MM.1S (cell line): ENCODE results near the gene HOXB6.

Experiments
- DNase-seq: peaks from one replicate; pipeline ENCODE4 v3.0.0-alpha.2; 2015
- H2AFZ ChIP-seq: fragments of 300-600 bp; sonication (generic); 2 replicates; pipeline ENCODE4 v1.6.0; 2016; ENCODE audit warnings: antibody characterized with exemption, low read length
- H3F3A ChIP-seq: fragments of 300-600 bp; sonication (generic); 2 replicates; pipeline ENCODE4 v1.6.1; 2016; ENCODE audit warnings: mild to moderate bottlenecking, antibody characterized with exemption, low read length, moderate library complexity, mixed read lengths; ENCODE audit not compliant: insufficient read depth
- H3K27ac ChIP-seq: fragments of 300-600 bp; sonication (generic); 2 replicates; pipeline ENCODE4 v1.5.1; 2016; ENCODE audit warnings: mild to moderate bottlenecking, low read length
- H3K27me3 ChIP-seq: fragments of 300-600 bp; sonication (generic); replicated peaks from 2 replicates; pipeline ENCODE4 v1.6.0; 2016; ENCODE audit warnings: low read length; ENCODE audit not compliant: insufficient read depth
- H3K36me3 ChIP-seq: fragments of 300-600 bp; sonication (generic); replicated peaks from 2 replicates; pipeline ENCODE4 v1.6.1; 2016; ENCODE audit warnings: mild to moderate bottlenecking, low read length, mixed read lengths; ENCODE audit not compliant: insufficient read depth
- H3K4me1 ChIP-seq: fragments of 300-600 bp; sonication (generic); 2 replicates; pipeline ENCODE4 v1.6.1; 2016; ENCODE audit warnings: low read length, mixed read lengths
- H3K4me2 ChIP-seq: fragments of 300-600 bp; sonication (generic); 2 replicates; pipeline ENCODE4 v1.6.0; 2016; ENCODE audit warnings: low read depth, low read length
- H3K4me3 ChIP-seq: fragments of 300-600 bp; sonication (generic); 2 replicates; pipeline ENCODE4 v1.5.1; 2016; ENCODE audit warnings: low read length, mixed read lengths
- H3K79me2 ChIP-seq: fragments of 300-600 bp; sonication (generic); 2 replicates; pipeline ENCODE4 v1.6.1; 2016; ENCODE audit warnings: mixed run types, low read length, mixed read lengths
- H3K9ac ChIP-seq: fragments of 300-600 bp; sonication (generic); 2 replicates; pipeline ENCODE4 v1.6.1; 2016; ENCODE audit warnings: low read length, mixed read lengths
- H3K9me2 ChIP-seq: fragments of 300-600 bp; sonication (generic); replicated peaks from 2 replicates; pipeline ENCODE4 v1.6.1; 2016; ENCODE audit warnings: mild to moderate bottlenecking, low read length, mixed read lengths; ENCODE audit not compliant: insufficient read depth
- H3K9me3 ChIP-seq: fragments of 300-600 bp; sonication (generic); replicated peaks from 2 replicates; pipeline ENCODE4 v1.6.1; 2016; ENCODE audit warnings: mild to moderate bottlenecking, low read length, mixed read lengths; ENCODE audit not compliant: insufficient read depth
- H4K20me1 ChIP-seq: fragments of 300-600 bp; sonication (generic); 2 replicates; pipeline ENCODE4 v1.6.1; 2016; ENCODE audit warnings: mild to moderate bottlenecking, low read length, moderate library complexity, mixed read lengths; ENCODE audit not compliant: insufficient read depth
- EZH2 ChIP-seq: fragments of 300-600 bp; sonication (generic); optimal IDR thresholded peaks from 2 replicates; pipeline ENCODE3; 2017; ENCODE audit warnings: low read depth, mild to moderate bottlenecking, antibody characterized with exemption, low read length, mixed read lengths
- EZH2phosphoT487 ChIP-seq: fragments of 300-600 bp; sonication (generic); IDR thresholded peaks from 2 replicates; pipeline ENCODE4 v1.6.1; 2018; ENCODE audit warnings: antibody characterized with exemption, low read length
- TF ChIP-seq, protein P1 (sequence below): fragments of 300-600 bp; sonication (generic); IDR thresholded peaks from 2 replicates; pipeline ENCODE4 v1.5.1; 2016; ENCODE audit warnings: antibody characterized with exemption, low read length, mixed read lengths

The HOXB6 gene

DNA sequence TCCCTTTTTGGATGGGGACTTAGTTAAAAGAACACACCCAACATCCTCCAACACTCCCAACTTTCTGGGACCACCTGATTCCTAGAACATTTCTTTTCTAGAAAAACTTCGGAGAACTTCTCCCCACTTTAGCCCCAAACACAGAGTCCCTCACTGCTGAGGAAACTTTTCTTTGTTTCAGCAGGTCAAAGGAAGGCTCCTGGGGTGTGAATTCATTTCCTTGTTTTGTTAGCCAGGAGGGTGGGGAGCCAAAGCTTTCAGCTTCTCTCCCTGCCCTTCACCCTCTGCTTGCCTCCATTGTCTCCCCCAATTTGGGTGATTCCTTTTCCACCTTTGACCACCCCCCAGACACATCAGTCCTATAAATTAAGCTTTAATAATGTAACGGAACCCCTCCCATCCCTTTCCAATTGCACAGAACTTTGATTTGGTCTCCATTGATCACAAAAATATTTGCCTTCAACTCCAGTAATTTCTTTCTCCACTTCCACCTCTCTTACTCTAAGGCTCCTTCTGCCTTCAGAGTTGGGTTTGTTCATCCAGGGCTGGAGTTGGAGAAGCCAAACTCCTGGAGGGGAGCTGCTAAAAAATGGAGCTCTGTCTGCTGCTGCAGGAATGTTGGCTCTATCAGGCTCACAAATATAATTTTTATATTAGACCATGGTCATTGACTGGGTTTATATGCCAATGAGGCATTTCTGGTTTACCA lies 37.0 kb downstream of the HOXB6 start:
- Histone ChIP-seq H3K36me3 (no peaks in the 10 kb centered on the region), H3K4me1 (no peaks in the 10 kb centered on the region), H3F3A (no peaks in the 10 kb centered on the region), H3K4me3 (no peak overlapping the region), H2AFZ (no peak overlapping the region), H3K27me3 (no peaks in the 10 kb centered on the region), H3K4me2 (no peak overlapping the region), H3K9me2 (no peaks in the 10 kb centered on the region), H4K20me1 (no peaks in the 10 kb centered on the region), H3K27ac (no peak overlapping the region), H3K9me3 (no peaks in the 10 kb centered on the region), H3K9ac (no peak overlapping the region), H3K79me2 (0 out of 2 replicates have a peak, but pooled peaks cover 3% of the 10 kb centered on the region)
- TF ChIP-seq, protein P1, sequence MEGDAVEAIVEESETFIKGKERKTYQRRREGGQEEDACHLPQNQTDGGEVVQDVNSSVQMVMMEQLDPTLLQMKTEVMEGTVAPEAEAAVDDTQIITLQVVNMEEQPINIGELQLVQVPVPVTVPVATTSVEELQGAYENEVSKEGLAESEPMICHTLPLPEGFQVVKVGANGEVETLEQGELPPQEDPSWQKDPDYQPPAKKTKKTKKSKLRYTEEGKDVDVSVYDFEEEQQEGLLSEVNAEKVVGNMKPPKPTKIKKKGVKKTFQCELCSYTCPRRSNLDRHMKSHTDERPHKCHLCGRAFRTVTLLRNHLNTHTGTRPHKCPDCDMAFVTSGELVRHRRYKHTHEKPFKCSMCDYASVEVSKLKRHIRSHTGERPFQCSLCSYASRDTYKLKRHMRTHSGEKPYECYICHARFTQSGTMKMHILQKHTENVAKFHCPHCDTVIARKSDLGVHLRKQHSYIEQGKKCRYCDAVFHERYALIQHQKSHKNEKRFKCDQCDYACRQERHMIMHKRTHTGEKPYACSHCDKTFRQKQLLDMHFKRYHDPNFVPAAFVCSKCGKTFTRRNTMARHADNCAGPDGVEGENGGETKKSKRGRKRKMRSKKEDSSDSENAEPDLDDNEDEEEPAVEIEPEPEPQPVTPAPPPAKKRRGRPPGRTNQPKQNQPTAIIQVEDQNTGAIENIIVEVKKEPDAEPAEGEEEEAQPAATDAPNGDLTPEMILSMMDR, result no peak
- TF ChIP-seq EZH2phosphoT487 (no peak), EZH2 (no peak)
- no peak for DNase-seq

DNA sequence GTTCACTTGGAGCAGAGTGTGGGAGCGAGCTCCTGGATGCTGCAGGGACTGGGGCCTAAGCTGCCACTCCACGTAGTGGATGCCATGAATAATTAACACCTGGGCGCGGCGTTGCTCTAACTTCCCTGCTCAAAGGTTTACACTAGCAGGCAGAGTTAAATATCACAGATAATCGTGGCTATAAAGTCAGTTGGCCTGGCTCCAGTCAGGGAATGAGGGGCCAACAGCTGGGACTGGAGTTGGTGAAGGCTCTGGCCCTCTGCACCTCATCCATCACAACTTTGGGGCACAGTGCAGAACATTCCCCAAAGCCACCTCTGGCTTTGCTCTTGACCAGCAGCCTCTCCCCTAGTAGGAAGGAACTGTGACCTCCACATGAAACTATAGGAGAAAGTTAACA lies 37.6 kb downstream of the HOXB6 start:
- Histone ChIP-seq H3K9me2 (no peaks in the 10 kb centered on the region), H3K4me3 (no peak overlapping the region), H4K20me1 (no peaks in the 10 kb centered on the region), H2AFZ (no peak overlapping the region), H3K36me3 (no peaks in the 10 kb centered on the region), H3K27me3 (no peaks in the 10 kb centered on the region), H3F3A (no peaks in the 10 kb centered on the region), H3K27ac (no peak overlapping the region), H3K9me3 (no peaks in the 10 kb centered on the region), H3K4me1 (no peaks in the 10 kb centered on the region), H3K79me2 (0 out of 2 replicates have a peak, but pooled peaks cover 3% of the 10 kb centered on the region), H3K4me2 (no peak overlapping the region), H3K9ac (no peak overlapping the region)
- no peak for DNase-seq
- TF ChIP-seq EZH2 (no peak), EZH2phosphoT487 (no peak)
- TF ChIP-seq, protein P1, result no peak

DNA sequence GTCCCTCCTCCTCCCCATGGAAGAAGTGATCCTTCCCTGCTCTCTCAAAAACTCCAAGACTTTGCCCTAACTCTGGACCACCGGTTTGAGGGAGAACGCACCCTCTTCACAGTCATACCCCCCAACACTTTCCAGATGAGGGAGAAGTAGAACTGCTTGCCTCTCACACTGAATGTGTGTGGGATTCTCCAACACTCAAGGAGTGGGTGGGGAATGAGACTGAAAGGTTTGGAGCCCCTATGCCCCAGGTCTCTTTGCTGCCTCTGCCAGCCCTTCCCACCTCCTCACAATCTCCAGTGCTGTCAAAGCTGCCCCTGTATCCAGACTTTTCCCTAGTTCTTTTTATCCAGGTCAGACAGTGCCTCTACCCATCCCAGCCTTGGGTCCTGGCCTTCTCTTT lies 38.1 kb downstream of the HOXB6 start:
- Histone ChIP-seq H3K36me3 (no peaks in the 10 kb centered on the region), H3K9ac (no peak overlapping the region)

More for the DNA sequence above, 38.1 kb downstream of the HOXB6 start:
- Histone ChIP-seq H3F3A (no peaks in the 10 kb centered on the region), H3K27ac (no peak overlapping the region), H2AFZ (no peak overlapping the region), H3K79me2 (0 out of 2 replicates have a peak, but pooled peaks cover 3% of the 10 kb centered on the region), H3K9me2 (no peaks in the 10 kb centered on the region), H4K20me1 (no peaks in the 10 kb centered on the region), H3K4me1 (no peaks in the 10 kb centered on the region), H3K27me3 (no peaks in the 10 kb centered on the region), H3K9me3 (no peaks in the 10 kb centered on the region), H3K4me2 (no peak overlapping the region), H3K4me3 (no peak overlapping the region)
- TF ChIP-seq EZH2 (no peak), EZH2phosphoT487 (no peak)
- TF ChIP-seq, protein P1, result no peak
- no peak for DNase-seq
